Naive thymus-derived CD4-positive, alpha-beta T cell (primary cell): ENCODE measurements around the gene CACNA2D2. TPM values are rescaled to one million over a fixed set of nuclear protein-coding genes. Genes with fewer than 3 reads are reported as not detected.
A peak's percentile ranks its signal among the peaks of the same experiment; 100 is the strongest.

Source experiments
- ATAC-seq: fragments of 150-1000 bp; cut with Tn5 transposase; 2 replicates; pipeline ENCODE4 v1.10.0; 2021; ENCODE audit warnings: mild to moderate bottlenecking, moderate library complexity
- CTCF ChIA-PET: fragments of 350-600 bp; sonication (Branson Sonifier 250); formaldehyde crosslinking; loops from one replicate; lab custom pipeline; 2021; ENCODE audit warnings: antibody characterized with exemption; lab: Charles Lee
- POLR2A ChIA-PET: fragments of 350-600 bp; sonication (Branson Sonifier 250); formaldehyde crosslinking; loops from one replicate; lab custom pipeline; 2021; ENCODE audit warnings: antibody characterized with exemption, inconsistent platforms; lab: Charles Lee
- DNase-seq, 9 donors: peaks; one replicate each; pipeline versions ENCODE4 v3.0.0 to v3.0.0-alpha.2; 2020 to 2022; ENCODE audit warnings: mixed read lengths in 1 of 9
- H3K27ac ChIP-seq: one replicate; pipeline ENCODE4 v1.7.0; 2013; ENCODE audit warnings: mild to moderate bottlenecking, low read depth, low read length, moderate library complexity
- H3K27me3 ChIP-seq, 2 donors: one replicate each; pipeline ENCODE4 v1.7.0; 2013; ENCODE audit warnings: low read length in 2 of 2, mild to moderate bottlenecking in 2 of 2, moderate library complexity in 2 of 2; ENCODE audit not compliant: control insufficient read depth in 2 of 2, insufficient read depth in 2 of 2
- H3K36me3 ChIP-seq, 3 experiments: 1 replicate in 2 of 3; 2 replicates in 1 of 3; pipeline ENCODE4 v1.7.0; 2013; ENCODE audit warnings: low read length in 3 of 3, mild to moderate bottlenecking in 3 of 3, moderate library complexity in 1 of 3; ENCODE audit not compliant: insufficient read depth in 3 of 3, control insufficient read depth in 2 of 3
- H3K4me1 ChIP-seq, 2 donors: one replicate each; pipeline ENCODE4 v1.7.0; 2013; ENCODE audit warnings: low read length in 2 of 2, mild to moderate bottlenecking in 2 of 2, moderate library complexity in 1 of 2; ENCODE audit not compliant: control insufficient read depth in 2 of 2, insufficient read depth in 2 of 2
- H3K4me3 ChIP-seq: 2 replicates; pipeline ENCODE4 v1.7.0; 2013; ENCODE audit warnings: mild to moderate bottlenecking, low read length
- H3K9me3 ChIP-seq, 3 experiments: 1 replicate in 2 of 3; 2 replicates in 1 of 3; pipeline ENCODE4 v1.7.0; 2013; ENCODE audit warnings: low read length in 3 of 3; ENCODE audit not compliant: control insufficient read depth in 2 of 3
- H3K27ac Mint-ChIP-seq, 9 donors: one replicate each; pipeline ENCODE4 v1.8.0; 2020 to 2022; ENCODE audit warnings: mixed read lengths in 9 of 9, mild to moderate bottlenecking in 8 of 9, moderate library complexity in 5 of 9, inconsistent platforms in 2 of 9
- H3K27me3 Mint-ChIP-seq, 5 donors: one replicate each; pipeline ENCODE4 v1.8.0; 2021 to 2022; ENCODE audit warnings: mixed read lengths in 5 of 5, mild to moderate bottlenecking in 1 of 5
- H3K36me3 Mint-ChIP-seq, 5 donors: one replicate each; pipeline ENCODE4 v1.8.0; 2020 to 2022; ENCODE audit warnings: mixed read lengths in 5 of 5, mild to moderate bottlenecking in 3 of 5, inconsistent platforms in 1 of 5
- H3K4me1 Mint-ChIP-seq, 7 donors: one replicate each; pipeline ENCODE4 v1.8.0; 2020 to 2022; ENCODE audit warnings: mixed read lengths in 7 of 7, mild to moderate bottlenecking in 3 of 7, inconsistent platforms in 1 of 7
- H3K4me3 Mint-ChIP-seq, 10 donors: one replicate each; pipeline ENCODE4 v1.8.0; 2020 to 2022; ENCODE audit warnings: mild to moderate bottlenecking in 10 of 10, mixed read lengths in 10 of 10, moderate library complexity in 6 of 10, inconsistent platforms in 2 of 10
- H3K9me3 Mint-ChIP-seq, 11 donors: one replicate each; pipeline ENCODE4 v1.8.0; 2020 to 2022; ENCODE audit warnings: mixed read lengths in 11 of 11, mild to moderate bottlenecking in 4 of 11, inconsistent platforms in 1 of 11, moderate library complexity in 1 of 11
- intact Hi-C, 2 donors: fragments of 100-400 bp; cut with micrococcal nuclease; formaldehyde crosslinking; loops; one replicate each; pipeline ENCODE4 v1.15.1; 2023
- polyA plus RNA-seq, 2 donors: library from polyadenylated mRNA; unstranded; fragments of 300-500 nt; fragmentation: Illumina TruSeq; gene quantifications; one replicate each; pipeline ENCODE4 v1.2.3, GENCODE V29; 2021
- total RNA-seq, 6 experiments: library from RNA in 5 of 6; stranded (reverse) in 5 of 6; gene quantifications; 1 replicate in 5 of 6; 2 replicates in 1 of 6; pipeline ENCODE4 v1.2.3 and lab custom pipeline; 2021 to 2026

Gene CACNA2D2
- total and polyA plus RNA-seq, 7 experiments from 2014 or later = 0.32 to 6.2 (median 2.0) TPM

DNA sequence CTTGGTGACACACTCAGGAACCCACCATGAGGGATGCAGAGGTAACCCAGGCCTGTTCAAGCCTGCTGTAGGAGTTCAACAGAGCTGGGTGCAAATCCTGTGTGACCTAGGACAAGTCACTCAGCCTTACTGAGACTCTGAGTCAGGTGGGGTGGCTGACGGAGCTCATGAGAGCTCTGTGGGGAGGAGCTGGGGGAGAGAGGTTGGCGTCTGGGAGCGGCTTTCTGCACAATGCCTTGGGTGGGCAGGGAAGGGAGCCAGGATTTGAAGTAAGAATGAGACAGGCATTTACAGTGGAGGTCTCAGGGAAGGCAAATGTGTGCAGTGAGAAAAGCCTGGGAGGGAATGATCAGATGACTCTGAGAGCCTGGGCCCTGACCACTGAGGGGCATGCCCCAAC is 45.8 kb upstream of the CACNA2D2 start:
- no peaks in the 10 kb centered on the region for H3K36me3 ChIP-seq
- no peak for ATAC-seq
- peaks cover 0 to 7% (median 0%) of the 10 kb centered on the region in 5 donors for H3K27me3 Mint-ChIP-seq
- H3K4me1 Mint-ChIP-seq = peaks cover 0 to 3% (median 0%) of the 10 kb centered on the region in 7 donors
- POLR2A ChIA-PET = interaction anchor here (0.8 to 1.8 kb wide), 3 partner anchors 18 to 65 kb away, joined by 3 to 6 read pairs (median 3); partner anchors contain the start of gene C3orf18
- no peaks in the 10 kb centered on the region for H3K27me3 ChIP-seq
- H3K4me3 Mint-ChIP-seq = no peak overlapping the region
- no peaks in the 10 kb centered on the region for H3K36me3 Mint-ChIP-seq
- H3K4me1 ChIP-seq = no peaks in the 10 kb centered on the region
- intact Hi-C loops = no loop called here
- no peak overlapping the region for H3K27ac ChIP-seq
- H3K9me3 Mint-ChIP-seq = no peaks in the 10 kb centered on the region
- H3K4me3 ChIP-seq = no peak overlapping the region
- H3K9me3 ChIP-seq = no peaks in the 10 kb centered on the region
- peak overlapping the region in 1 of 9 donors; percentile 52 for H3K27ac Mint-ChIP-seq
- CTCF ChIA-PET = interaction anchor here (0.8 to 1.5 kb wide), 6 partner anchors 9 to 199 kb away, joined by 3 read pairs; partner anchors contain the start of genes CYB561D2 and NPRL2
- DNase-seq = no peak

DNA sequence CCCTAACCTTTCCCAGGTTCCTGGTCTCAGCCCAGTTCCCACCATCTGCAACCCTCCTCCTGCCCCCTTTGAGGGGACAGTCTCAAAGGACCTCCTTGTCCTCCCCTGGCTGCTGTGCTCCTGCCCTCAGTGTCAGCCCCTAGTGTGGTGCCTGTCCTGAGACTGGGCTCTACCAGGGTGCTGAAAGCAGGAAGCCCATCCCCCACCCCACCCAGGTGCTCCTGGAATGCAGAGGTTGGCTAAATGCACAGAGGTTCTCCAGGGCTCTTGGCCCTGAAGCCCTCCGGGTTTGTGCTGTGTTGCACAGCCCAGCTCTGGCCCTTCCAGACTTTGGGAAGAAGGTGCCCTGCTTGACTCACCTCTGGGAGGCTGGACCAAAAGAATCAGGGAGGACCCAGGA is 42.3 kb upstream of the CACNA2D2 start:
- ChIA-PET CTCF (interaction anchor here (5.0 kb wide), 1 partner anchor 111 kb away, joined by 46 read pairs; no protein-coding TSS in a partner anchor), POLR2A (no interaction called here)
- Mint-ChIP-seq H3K9me3 (no peaks in the 10 kb centered on the region), H3K27me3 (peaks cover 0 to 15% (median 0%) of the 10 kb centered on the region in 5 donors), H3K36me3 (no peaks in the 10 kb centered on the region), H3K4me1 (peaks cover 0 to 2% (median 0%) of the 10 kb centered on the region in 7 donors), H3K4me3 (no peak overlapping the region), H3K27ac (no peak overlapping the region)
- no peak overlapping the region for H3K4me3 ChIP-seq
- intact Hi-C loops = no loop called here
- ATAC-seq (no peak), DNase-seq (no peak)
- H3K4me1 ChIP-seq = no peaks in the 10 kb centered on the region
- no peaks in the 10 kb centered on the region for H3K9me3 ChIP-seq
- H3K27me3 ChIP-seq = no peaks in the 10 kb centered on the region
- no peaks in the 10 kb centered on the region for H3K36me3 ChIP-seq
- no peak overlapping the region for H3K27ac ChIP-seq

DNA sequence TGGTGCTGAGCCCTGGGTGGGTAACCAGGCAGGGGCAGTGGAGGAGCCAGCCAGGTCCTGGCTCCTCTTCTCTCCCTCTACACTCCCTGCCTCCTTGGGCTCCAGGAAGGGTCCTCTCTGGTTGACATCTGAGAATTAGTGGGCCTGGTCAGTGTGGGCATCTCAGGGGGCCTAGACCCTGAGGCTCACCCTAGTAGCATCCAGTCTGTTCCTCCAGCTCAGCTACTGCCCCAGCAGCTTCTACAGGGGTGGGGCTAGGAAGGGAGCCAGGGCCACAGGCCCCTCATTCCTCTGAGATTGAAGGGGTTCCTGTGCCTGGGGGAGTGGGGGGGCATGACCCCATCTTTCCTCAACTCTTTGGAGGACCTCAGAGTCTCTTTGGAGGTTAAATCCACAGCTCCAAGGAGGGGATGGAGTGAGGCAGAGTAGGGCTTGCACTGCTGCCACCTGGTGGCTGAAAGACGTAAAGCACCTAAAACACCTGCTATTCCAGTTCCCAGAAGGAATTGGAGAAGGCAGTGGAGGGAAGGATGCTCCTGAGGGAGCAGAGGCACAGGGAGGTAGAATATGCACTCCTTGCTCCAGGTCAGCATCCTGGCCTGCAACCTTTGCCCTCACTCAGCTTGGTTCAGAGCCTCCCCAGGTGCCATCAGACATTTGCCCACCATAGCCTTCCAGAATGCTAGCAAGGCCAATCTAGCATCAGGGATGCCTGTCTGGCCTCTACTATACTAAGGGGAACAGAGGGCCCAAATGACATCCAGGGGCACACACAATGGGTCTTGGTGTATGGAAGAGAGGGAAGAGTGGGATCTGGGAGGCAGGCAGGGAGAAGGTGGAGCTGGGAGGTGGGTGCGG is 39.0 kb upstream of the CACNA2D2 start:
- Histone ChIP-seq H3K9me3 (no peaks in the 10 kb centered on the region), H3K4me1 (no peaks in the 10 kb centered on the region), H3K4me3 (no peak overlapping the region), H3K27ac (no peak overlapping the region), H3K27me3 (no peaks in the 10 kb centered on the region), H3K36me3 (no peaks in the 10 kb centered on the region)
- Mint-ChIP-seq H3K27ac (no peak overlapping the region), H3K4me3 (no peak overlapping the region), H3K36me3 (no peaks in the 10 kb centered on the region), H3K4me1 (peaks cover 0 to 5% (median 0%) of the 10 kb centered on the region in 7 donors), H3K27me3 (peaks cover 0 to 36% (median 0%) of the 10 kb centered on the region in 5 donors), H3K9me3 (no peaks in the 10 kb centered on the region)
- ATAC-seq (peak; percentile 81), DNase-seq (peak; percentile 22 to 68 (median 44))
- intact Hi-C loops = loop anchor here (1.0 kb wide), 4 partner anchors 106 to 221 kb away; no protein-coding TSS in a partner anchor
- CTCF ChIA-PET = interaction anchor here (0.5 to 5.0 kb wide), 19 partner anchors 9 to 1687 kb away, joined by 3 to 46 read pairs (median 3); partner anchors contain the start of genes C3orf18, CYB561D2, NPRL2 and TUSC2
- POLR2A ChIA-PET = no interaction called here

DNA sequence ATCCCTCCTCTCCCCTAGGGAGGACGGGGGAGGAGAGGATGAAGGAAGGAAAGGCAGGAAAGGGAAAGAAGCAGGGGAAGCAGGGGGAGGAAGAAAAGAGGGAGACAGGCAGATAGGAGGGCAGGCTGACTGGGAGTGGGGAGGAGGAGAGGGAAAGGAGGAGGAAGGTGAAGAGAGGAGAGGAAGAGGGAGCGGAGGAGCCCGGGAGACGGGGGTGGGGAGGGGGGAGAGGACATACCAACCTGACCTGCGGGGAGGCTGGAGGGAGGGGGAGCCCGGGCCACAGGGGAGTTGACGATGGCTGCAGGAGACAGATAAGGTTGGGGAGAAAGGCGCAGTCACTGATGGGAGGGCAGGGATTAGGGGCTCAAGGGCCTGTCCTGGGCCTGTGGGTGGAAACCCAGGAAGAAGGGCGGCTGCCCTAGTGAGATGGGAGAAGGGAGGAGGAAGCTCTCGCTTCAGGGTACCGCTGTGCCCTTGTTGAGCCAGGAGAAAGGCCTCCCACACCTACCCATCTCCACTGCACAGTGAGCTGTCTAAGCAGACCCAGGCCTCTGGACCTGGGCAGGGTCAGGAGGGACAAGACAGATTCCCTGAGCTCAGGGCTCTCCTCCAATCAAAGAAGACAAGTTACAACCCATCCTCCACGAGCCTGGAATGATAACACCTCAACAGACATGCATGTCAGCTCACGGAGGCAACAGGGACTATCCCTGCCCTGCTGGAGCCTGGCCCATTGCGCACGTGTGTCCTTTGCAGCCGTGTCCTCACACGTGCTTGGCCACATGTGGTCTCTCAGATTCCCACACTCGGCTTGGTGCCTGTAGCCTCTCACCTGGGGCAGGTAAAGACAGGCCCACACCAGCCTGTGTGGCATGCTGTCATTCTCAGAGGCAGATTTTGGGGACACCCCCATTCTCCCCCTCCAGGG is 36.2 kb upstream of the CACNA2D2 start:
- H3K9me3 ChIP-seq = no peaks in the 10 kb centered on the region
- no peaks in the 10 kb centered on the region for H3K36me3 ChIP-seq
- no peaks in the 10 kb centered on the region for H3K27me3 ChIP-seq
- CTCF ChIA-PET = interaction anchor here (0.9 to 1.6 kb wide), 3 partner anchors 9 to 104 kb away, joined by 3 to 8 read pairs (median 3); no protein-coding TSS in a partner anchor
- Mint-ChIP-seq H3K4me1 (peaks cover 0 to 3% (median 0%) of the 10 kb centered on the region in 7 donors), H3K36me3 (no peaks in the 10 kb centered on the region), H3K27me3 (peaks cover 0 to 37% (median 0%) of the 10 kb centered on the region in 5 donors), H3K9me3 (no peaks in the 10 kb centered on the region), H3K4me3 (no peak overlapping the region), H3K27ac (no peak overlapping the region)
- H3K4me1 ChIP-seq = no peaks in the 10 kb centered on the region
- no peak overlapping the region for H3K4me3 ChIP-seq
- intact Hi-C loops = no loop called here
- ATAC-seq (no peak), DNase-seq (no peak)
- no peak overlapping the region for H3K27ac ChIP-seq
- POLR2A ChIA-PET = no interaction called here

DNA sequence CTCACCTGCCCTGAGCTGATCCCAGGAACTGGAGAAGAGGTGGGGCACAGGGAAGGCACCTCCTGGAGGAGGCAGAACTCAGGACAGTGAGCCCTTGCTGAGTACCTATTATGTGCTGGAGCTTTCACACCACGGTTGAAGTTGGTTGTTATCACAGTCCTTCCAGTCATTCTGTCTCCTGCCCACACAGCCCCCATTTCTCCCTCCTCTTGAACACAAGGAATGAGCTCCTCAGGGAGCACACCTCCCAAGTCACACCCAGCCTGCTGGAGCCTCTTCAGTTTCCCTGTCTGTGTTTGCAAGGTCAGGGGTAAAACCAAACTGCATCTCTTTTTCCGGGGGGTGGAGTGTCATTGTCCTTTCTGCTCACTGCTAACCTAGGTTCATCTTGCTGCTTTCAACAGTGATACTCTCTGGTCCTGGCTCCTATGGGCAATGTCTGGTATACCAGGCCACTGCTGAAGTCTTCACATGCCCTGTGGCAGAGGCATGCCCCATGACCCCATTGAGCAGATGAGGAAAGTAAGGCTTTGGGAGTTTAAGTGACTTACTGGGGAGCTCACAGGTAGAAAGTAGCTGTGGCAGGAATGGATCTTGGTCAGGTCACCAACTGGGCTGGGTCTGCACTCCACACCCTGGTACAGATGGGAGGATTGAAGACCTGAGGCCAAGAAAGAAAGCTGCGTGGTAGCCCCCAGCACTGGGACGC is 34.1 kb upstream of the CACNA2D2 start:
- no peak for DNase-seq
- no peaks in the 10 kb centered on the region for H3K27me3 ChIP-seq
- Mint-ChIP-seq H3K27me3 (peaks cover 0 to 43% (median 0%) of the 10 kb centered on the region in 5 donors), H3K27ac (peak overlapping the region in 1 of 9 donors; percentile 72), H3K4me3 (no peak overlapping the region), H3K9me3 (peaks cover 0 to 2% (median 0%) of the 10 kb centered on the region in 11 donors), H3K4me1 (peaks cover 0 to 3% (median 0%) of the 10 kb centered on the region in 7 donors), H3K36me3 (no peaks in the 10 kb centered on the region)
- no peaks in the 10 kb centered on the region for H3K9me3 ChIP-seq
- intact Hi-C loops = no loop called here
- ATAC-seq = no peak
- H3K36me3 ChIP-seq = no peaks in the 10 kb centered on the region
- POLR2A ChIA-PET = no interaction called here
- H3K4me1 ChIP-seq = no peaks in the 10 kb centered on the region
- no peak overlapping the region for H3K27ac ChIP-seq
- CTCF ChIA-PET = interaction anchor here (0.7 to 1.6 kb wide), 2 partner anchors 12 to 753 kb away, joined by 3 read pairs; no protein-coding TSS in a partner anchor
- no peak overlapping the region for H3K4me3 ChIP-seq
